Measurements from ENCODE around the gene CD244. TPM values are rescaled to one million over a fixed set of nuclear protein-coding genes. Genes with fewer than 3 reads are reported as not detected.
"Not testable (repeated sequence)": the region's sequence is repeated elsewhere in the genome, so short reads cannot be mapped to it uniquely, and the experiment has no call there.

Gene CD244
- total RNA-seq, 2 donors from 2014 or later = 0.91 to 1.4 TPM

- ATAC-seq (replicated peaks in 1 of 2) = no peak
Observed at GRCh38 chr1:160888926-160889325, 26.2 kb upstream of the CD244 start.

GRCh38 chr1:160887071-160887470, 24.4 kb upstream of the CD244 start:
- peaks cover 5% of the 10 kb centered on the region for H3K4me1 Mint-ChIP-seq (ENCODE audit: low read depth)
- no peak overlapping the region for H3K4me3 Mint-ChIP-seq
- H3K27ac Mint-ChIP-seq = no peak overlapping the region
- ATAC-seq (replicated peaks in 1 of 2) (no peak), DNase-seq (no peak)
- no peaks in the 10 kb centered on the region for H3K9me3 Mint-ChIP-seq
- no peaks in the 10 kb centered on the region for H3K27me3 Mint-ChIP-seq (ENCODE audit: low read depth)
- H3K36me3 Mint-ChIP-seq (ENCODE audit: insufficient read depth in 2 of 2) = no peaks in the 10 kb centered on the region

More at GRCh38 chr1:160888926-160889325, 26.2 kb upstream of the CD244 start:
- Mint-ChIP-seq H3K4me3 (no peak overlapping the region), H3K9me3 (peaks cover 4% of the 10 kb centered on the region in 2 donors), H3K4me1 (ENCODE audit: low read depth) (peaks cover 5% of the 10 kb centered on the region), H3K36me3 (ENCODE audit: insufficient read depth in 2 of 2) (peaks cover 3 to 6% of the 10 kb centered on the region in 2 donors), H3K27me3 (ENCODE audit: low read depth) (peaks cover 4% of the 10 kb centered on the region), H3K27ac (no peak overlapping the region)
- no peak for DNase-seq

- Mint-ChIP-seq H3K4me3 (no peak within 1 kb of the TSS), H3K4me1 (ENCODE audit: low read depth) (peaks cover 5% of the 10 kb centered on the region), H3K9me3 (no peaks in the 10 kb centered on the region), H3K27ac (no peak within 1 kb of the TSS), H3K36me3 (ENCODE audit: insufficient read depth in 2 of 2) (no peaks in the 10 kb centered on the region), H3K27me3 (ENCODE audit: low read depth) (no peaks in the 10 kb centered on the region)
- DNase-seq (no peak), ATAC-seq (replicated peaks in 1 of 2) (no peak)
Observed at GRCh38 chr1:160885042-160885441, 22.4 kb upstream of the CD244 start, which contains the start of gene ITLN1. Gene ITLN1, minus strand, starts transcription at chr1:160885180. Its CDS starts 303 bp downstream, at chr1:160884877.

GRCh38 chr1:160884579-160884978, 21.9 kb upstream of the CD244 start:
- Mint-ChIP-seq H3K27ac (no peak overlapping the region), H3K4me3 (no peak overlapping the region), H3K36me3 (ENCODE audit: insufficient read depth in 2 of 2) (no peaks in the 10 kb centered on the region), H3K4me1 (ENCODE audit: low read depth) (peaks cover 5% of the 10 kb centered on the region), H3K27me3 (ENCODE audit: low read depth) (no peaks in the 10 kb centered on the region), H3K9me3 (no peaks in the 10 kb centered on the region)
- no peak for DNase-seq
- no peak for ATAC-seq (replicated peaks in 1 of 2)

- Mint-ChIP-seq H3K4me3 (no peak overlapping the region), H3K36me3 (ENCODE audit: insufficient read depth in 2 of 2) (no peaks in the 10 kb centered on the region), H3K27me3 (ENCODE audit: low read depth) (no peaks in the 10 kb centered on the region), H3K9me3 (no peaks in the 10 kb centered on the region), H3K27ac (no peak overlapping the region), H3K4me1 (ENCODE audit: low read depth) (peaks cover 5% of the 10 kb centered on the region)
- ATAC-seq (replicated peaks in 1 of 2) (no peak), DNase-seq (no peak)
Observed at GRCh38 chr1:160883581-160884513, 21.2 kb upstream of the CD244 start.

- Mint-ChIP-seq H3K9me3 (no peaks in the 10 kb centered on the region), H3K4me1 (ENCODE audit: low read depth) (peaks cover 5% of the 10 kb centered on the region), H3K27ac (no peak overlapping the region), H3K4me3 (no peak overlapping the region), H3K36me3 (ENCODE audit: insufficient read depth in 2 of 2) (no peaks in the 10 kb centered on the region), H3K27me3 (ENCODE audit: low read depth) (no peaks in the 10 kb centered on the region)
- ATAC-seq (replicated peaks in 1 of 2) (no peak), DNase-seq (no peak)
Observed at GRCh38 chr1:160882582-160882981, 19.9 kb upstream of the CD244 start.

- H3K4me1 Mint-ChIP-seq (ENCODE audit: low read depth) = peaks cover 12% of the 10 kb centered on the region
- not testable (repeated sequence) for H3K27me3 Mint-ChIP-seq (ENCODE audit: low read depth); DNase-seq; H3K27ac Mint-ChIP-seq; H3K4me3 Mint-ChIP-seq; H3K9me3 Mint-ChIP-seq; ATAC-seq (replicated peaks in 1 of 2); H3K36me3 Mint-ChIP-seq (ENCODE audit: insufficient read depth in 2 of 2)
Observed at GRCh38 chr1:160881264-160881663, 18.6 kb upstream of the CD244 start.

GRCh38 chr1:160880216-160880615, 17.5 kb upstream of the CD244 start:
- Mint-ChIP-seq H3K9me3 (no peaks in the 10 kb centered on the region), H3K4me1 (ENCODE audit: low read depth) (peaks cover 19% of the 10 kb centered on the region), H3K4me3 (no peak overlapping the region), H3K27me3 (ENCODE audit: low read depth) (no peaks in the 10 kb centered on the region), H3K36me3 (ENCODE audit: insufficient read depth in 2 of 2) (no peaks in the 10 kb centered on the region), H3K27ac (no peak overlapping the region)
- no peak for ATAC-seq (replicated peaks in 1 of 2)
- no peak for DNase-seq

- Mint-ChIP-seq H3K36me3 (ENCODE audit: insufficient read depth in 2 of 2) (no peaks in the 10 kb centered on the region), H3K4me1 (ENCODE audit: low read depth) (peaks cover 22% of the 10 kb centered on the region), H3K27me3 (ENCODE audit: low read depth) (no peaks in the 10 kb centered on the region), H3K9me3 (no peaks in the 10 kb centered on the region), H3K27ac (no peak overlapping the region), H3K4me3 (no peak overlapping the region)
- DNase-seq (peak in 1 of 2 donors; percentile 30), ATAC-seq (replicated peaks in 1 of 2) (peak; percentile 66 to 70)
Observed at GRCh38 chr1:160879056-160879455, 16.4 kb upstream of the CD244 start.

GRCh38 chr1:160877221-160877620, 14.5 kb upstream of the CD244 start:
- no peaks in the 10 kb centered on the region for H3K36me3 Mint-ChIP-seq (ENCODE audit: insufficient read depth in 2 of 2)
- peak overlapping the region; percentile 0 for H3K27ac Mint-ChIP-seq
- ATAC-seq (replicated peaks in 1 of 2) (peak in 1 of 2 donors; percentile 63), DNase-seq (no peak)
- H3K4me1 Mint-ChIP-seq (ENCODE audit: low read depth) = peaks cover 22% of the 10 kb centered on the region
- H3K9me3 Mint-ChIP-seq = no peaks in the 10 kb centered on the region
- no peak overlapping the region for H3K4me3 Mint-ChIP-seq
- no peaks in the 10 kb centered on the region for H3K27me3 Mint-ChIP-seq (ENCODE audit: low read depth)

GRCh38 chr1:160876311-160876710, 13.6 kb upstream of the CD244 start:
- Mint-ChIP-seq H3K36me3 (ENCODE audit: insufficient read depth in 2 of 2) (no peaks in the 10 kb centered on the region), H3K9me3 (no peaks in the 10 kb centered on the region), H3K27ac (no peak overlapping the region), H3K4me3 (no peak overlapping the region), H3K27me3 (ENCODE audit: low read depth) (no peaks in the 10 kb centered on the region), H3K4me1 (ENCODE audit: low read depth) (peaks cover 22% of the 10 kb centered on the region)
- ATAC-seq (replicated peaks in 1 of 2) (no peak), DNase-seq (no peak)

- H3K9me3 Mint-ChIP-seq; H3K36me3 Mint-ChIP-seq (ENCODE audit: insufficient read depth in 2 of 2); H3K27ac Mint-ChIP-seq; H3K27me3 Mint-ChIP-seq (ENCODE audit: low read depth); H3K4me3 Mint-ChIP-seq; DNase-seq; ATAC-seq (replicated peaks in 1 of 2): not testable (repeated sequence)
- H3K4me1 Mint-ChIP-seq (ENCODE audit: low read depth) = peaks cover 22% of the 10 kb centered on the region
Observed at GRCh38 chr1:160875591-160875990, 12.9 kb upstream of the CD244 start.

GRCh38 chr1:160874935-160875334, 12.2 kb upstream of the CD244 start:
- Mint-ChIP-seq H3K9me3 (no peaks in the 10 kb centered on the region), H3K27ac (peak overlapping the region; percentile 29), H3K27me3 (ENCODE audit: low read depth) (no peaks in the 10 kb centered on the region), H3K36me3 (ENCODE audit: insufficient read depth in 2 of 2) (no peaks in the 10 kb centered on the region), H3K4me3 (peak overlapping the region in 1 of 2 donors; percentile 7), H3K4me1 (ENCODE audit: low read depth) (peaks cover 22% of the 10 kb centered on the region)
- DNase-seq = peak; percentile 25 to 42
- peak; percentile 83 to 90 for ATAC-seq (replicated peaks in 1 of 2)

Data from activated T-cell treated with anti-CD3 and anti-CD28 coated beads, Interleukin-2, amount 50 U/mL, for 72 hours (primary cell).